OCI-LY1 (cell line): Measurements from ENCODE around the gene SLC41A1.

Experiments
- H2AFZ ChIP-seq: fragments of 200-600 bp; sonication (generic), shearing (Covaris generic); 2 replicates; pipeline ENCODE4 v1.6.0; 2014; ENCODE audit warnings: antibody characterized with exemption, mild to moderate bottlenecking, low read length
- H3F3A ChIP-seq: fragments of 200-600 bp; sonication (generic), shearing (Covaris generic); 2 replicates; pipeline ENCODE4 v1.6.0; 2014; ENCODE audit warnings: mild to moderate bottlenecking, antibody characterized with exemption, low read length, moderate library complexity; ENCODE audit not compliant: insufficient read depth
- H3K27ac ChIP-seq: fragments of 200-600 bp; sonication (generic); 2 replicates; pipeline ENCODE4 v1.5.1; 2014; ENCODE audit warnings: low read length, mixed run types, mild to moderate bottlenecking, low read depth; ENCODE audit not compliant: poor library complexity, severe bottlenecking
- H3K27me3 ChIP-seq: fragments of 200-600 bp; sonication (generic); 2 replicates; pipeline ENCODE4 v1.6.0; 2014; ENCODE audit warnings: antibody characterized with exemption, mild to moderate bottlenecking, low read length, moderate library complexity; ENCODE audit not compliant: insufficient read depth
- H3K36me3 ChIP-seq: fragments of 200-600 bp; sonication (generic); 2 replicates; pipeline ENCODE4 v1.6.1; 2014; ENCODE audit warnings: mild to moderate bottlenecking, antibody characterized with exemption, low read length, moderate library complexity, mixed read lengths; ENCODE audit not compliant: insufficient read depth
- H3K4me1 ChIP-seq: fragments of 200-600 bp; sonication (generic); 2 replicates; pipeline ENCODE4 v1.5.1; 2014; ENCODE audit warnings: mild to moderate bottlenecking, low read length, moderate library complexity; ENCODE audit not compliant: insufficient read depth, severe bottlenecking
- H3K4me2 ChIP-seq: fragments of 200-600 bp; sonication (generic), shearing (Covaris generic); 2 replicates; pipeline ENCODE4 v1.6.1; 2014; ENCODE audit warnings: low read length
- H3K4me3 ChIP-seq: fragments of 200-600 bp; sonication (generic); 2 replicates; pipeline ENCODE4 v1.5.1; 2014; ENCODE audit warnings: low read length, low read depth, mild to moderate bottlenecking, mixed read lengths; ENCODE audit not compliant: poor library complexity, severe bottlenecking
- H3K79me2 ChIP-seq: fragments of 200-600 bp; shearing (Covaris generic); 2 replicates; pipeline ENCODE4 v1.6.1; 2016; ENCODE audit warnings: mixed run types, low read length, mixed read lengths; ENCODE audit not compliant: insufficient read depth
- H3K9ac ChIP-seq: fragments of 200-600 bp; sonication (generic), shearing (Covaris generic); 2 replicates; pipeline ENCODE4 v1.6.1; 2014; ENCODE audit warnings: mild to moderate bottlenecking, low read length, mixed read lengths
- H3K9me2 ChIP-seq: fragments of 200-600 bp; sonication (generic), shearing (Covaris generic); 2 replicates; pipeline ENCODE4 v1.6.1; 2014; ENCODE audit warnings: low read depth, mild to moderate bottlenecking, low read length, mixed read lengths
- H3K9me3 ChIP-seq: fragments of 200-600 bp; shearing (Covaris generic); 2 replicates; pipeline ENCODE4 v1.6.1; 2014; ENCODE audit warnings: low read length, mixed read lengths
- H4K20me1 ChIP-seq: fragments of 200-600 bp; sonication (generic), shearing (Covaris generic); 2 replicates; pipeline ENCODE4 v1.6.0; 2016; ENCODE audit warnings: mild to moderate bottlenecking, low read length; ENCODE audit not compliant: insufficient read depth
- EZH2 ChIP-seq: fragments of 200-600 bp; sonication (generic), shearing (Covaris generic); IDR thresholded peaks from 2 replicates; pipeline ENCODE4 v1.8.0; 2017; ENCODE audit warnings: borderline replicate concordance, mixed run types, mild to moderate bottlenecking, antibody characterized with exemption, low read length, moderate library complexity, mixed read lengths
- TF ChIP-seq, protein P1 (sequence below): fragments of 200-600 bp; sonication (generic), shearing (Covaris generic); IDR thresholded peaks from 2 replicates; pipeline ENCODE4 v1.5.1; 2017; ENCODE audit warnings: mild to moderate bottlenecking, antibody characterized with exemption, low read length, moderate library complexity, mixed read lengths

The SLC41A1 gene

DNA sequence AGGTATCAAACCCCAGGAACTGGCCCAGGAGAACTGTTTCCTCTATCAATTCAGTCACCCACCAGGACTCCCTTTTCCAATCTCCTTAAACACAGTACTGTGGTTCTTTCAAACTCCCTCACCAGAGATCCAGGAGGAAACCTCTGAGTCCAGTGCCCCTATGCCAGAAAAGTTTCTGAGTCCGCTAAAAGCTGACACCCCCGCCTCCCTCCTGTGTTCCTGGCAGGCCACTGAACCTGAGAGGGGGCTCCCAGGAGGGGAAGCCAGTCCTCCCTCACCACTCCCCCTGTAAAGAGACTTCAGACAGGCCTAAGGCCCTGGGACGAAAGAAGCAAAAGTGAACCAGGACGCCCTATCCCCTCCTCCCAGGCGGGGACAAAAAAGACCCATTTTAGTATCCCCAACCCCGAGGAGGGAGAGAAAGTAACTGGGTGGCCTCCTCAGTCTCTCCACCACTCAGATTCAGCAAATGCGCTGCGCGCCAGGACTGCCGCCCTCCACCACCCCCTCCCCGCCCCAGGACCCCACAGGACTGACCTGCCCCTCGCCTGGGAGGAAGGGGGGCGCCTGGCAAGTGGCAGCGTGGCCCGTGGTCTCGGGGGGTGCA is 624 bp downstream of the SLC41A1 start:
- H3K4me3 ChIP-seq, result peak overlapping the region; percentile 82
- no peaks in the 10 kb centered on the region for H3K9me2 ChIP-seq
- peaks cover 9% of the 10 kb centered on the region; the same call in 1 of the 2 replicates for H3K27me3 ChIP-seq
- no peak overlapping the region for H3K27ac ChIP-seq
- no peaks in the 10 kb centered on the region for H4K20me1 ChIP-seq
- H3K9ac ChIP-seq, result peak overlapping the region; percentile 79
- H3K36me3 ChIP-seq, result no peaks in the 10 kb centered on the region; the same call in 1 of the 2 replicates
- TF ChIP-seq, protein P1, sequence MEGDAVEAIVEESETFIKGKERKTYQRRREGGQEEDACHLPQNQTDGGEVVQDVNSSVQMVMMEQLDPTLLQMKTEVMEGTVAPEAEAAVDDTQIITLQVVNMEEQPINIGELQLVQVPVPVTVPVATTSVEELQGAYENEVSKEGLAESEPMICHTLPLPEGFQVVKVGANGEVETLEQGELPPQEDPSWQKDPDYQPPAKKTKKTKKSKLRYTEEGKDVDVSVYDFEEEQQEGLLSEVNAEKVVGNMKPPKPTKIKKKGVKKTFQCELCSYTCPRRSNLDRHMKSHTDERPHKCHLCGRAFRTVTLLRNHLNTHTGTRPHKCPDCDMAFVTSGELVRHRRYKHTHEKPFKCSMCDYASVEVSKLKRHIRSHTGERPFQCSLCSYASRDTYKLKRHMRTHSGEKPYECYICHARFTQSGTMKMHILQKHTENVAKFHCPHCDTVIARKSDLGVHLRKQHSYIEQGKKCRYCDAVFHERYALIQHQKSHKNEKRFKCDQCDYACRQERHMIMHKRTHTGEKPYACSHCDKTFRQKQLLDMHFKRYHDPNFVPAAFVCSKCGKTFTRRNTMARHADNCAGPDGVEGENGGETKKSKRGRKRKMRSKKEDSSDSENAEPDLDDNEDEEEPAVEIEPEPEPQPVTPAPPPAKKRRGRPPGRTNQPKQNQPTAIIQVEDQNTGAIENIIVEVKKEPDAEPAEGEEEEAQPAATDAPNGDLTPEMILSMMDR, result no peak
- no peak for TF ChIP-seq EZH2
- H3F3A ChIP-seq, result no peaks in the 10 kb centered on the region
- no peaks in the 10 kb centered on the region for H3K9me3 ChIP-seq
- H3K4me2 ChIP-seq, result peak overlapping the region; percentile 98
- H2AFZ ChIP-seq, result peak overlapping the region; percentile 83; the same call in 1 of the 2 replicates
- no peaks in the 10 kb centered on the region for H3K79me2 ChIP-seq
- H3K4me1 ChIP-seq, result peaks cover 20% of the 10 kb centered on the region

GRCh38 chr1:205811660-205812059 is 1.3 kb downstream of the SLC41A1 start:
- Histone ChIP-seq H3K9me2 (no peaks in the 10 kb centered on the region), H3K9me3 (no peaks in the 10 kb centered on the region), H3K36me3 (no peaks in the 10 kb centered on the region; the same call in 1 of the 2 replicates), H3K4me3 (no peak overlapping the region), H4K20me1 (no peaks in the 10 kb centered on the region), H3K4me1 (peaks cover 20% of the 10 kb centered on the region), H3K27ac (no peak overlapping the region), H3K9ac (no peak overlapping the region), H3K79me2 (no peaks in the 10 kb centered on the region), H3F3A (no peaks in the 10 kb centered on the region), H2AFZ (no peak overlapping the region), H3K4me2 (peak overlapping the region; percentile 98; the same call in 1 of the 2 replicates), H3K27me3 (peaks cover 9% of the 10 kb centered on the region; the same call in 1 of the 2 replicates)
- TF ChIP-seq, protein P1, result no peak
- no peak for TF ChIP-seq EZH2

- Histone ChIP-seq H3K4me2 (no peak overlapping the region), H3K4me3 (no peak overlapping the region), H4K20me1 (no peaks in the 10 kb centered on the region), H3K36me3 (no peaks in the 10 kb centered on the region; the same call in 1 of the 2 replicates), H3K4me1 (peaks cover 20% of the 10 kb centered on the region), H3K9ac (no peak overlapping the region), H3K79me2 (no peaks in the 10 kb centered on the region), H3K9me3 (no peaks in the 10 kb centered on the region), H3K27ac (no peak overlapping the region), H3K27me3 (peaks cover 9% of the 10 kb centered on the region; the same call in 1 of the 2 replicates), H3K9me2 (no peaks in the 10 kb centered on the region), H2AFZ (no peak overlapping the region), H3F3A (no peaks in the 10 kb centered on the region)
- no peak for TF ChIP-seq EZH2
- TF ChIP-seq, protein P1, result peak; percentile 32; the same call in 1 of the 2 replicates
These were observed 2.4 kb downstream of the SLC41A1 start for GRCh38 chr1:205810448-205811157.
